Sigmoid colon (tissue), 4 donors: ENCODE measurements around the gene PSME1.

Source experiments
- CTCF ChIP-seq, 4 experiments: fragments of 450-650 bp in 3 of 4; fragments of 200-600 bp in 1 of 4; IDR thresholded peaks; one replicate each; pipeline ENCODE4 v1.5.1; 2016 to 2019; ENCODE audit warnings: antibody characterized with exemption in 4 of 4, mild to moderate bottlenecking in 3 of 4, moderate library complexity in 2 of 4
- EP300 ChIP-seq, 4 donors: sonication (generic); formaldehyde crosslinking; IDR thresholded peaks; one replicate each; pipeline ENCODE4 v1.6.1; 2017; ENCODE audit warnings: antibody characterized with exemption in 4 of 4
- POLR2A ChIP-seq, 2 donors: fragments of 450-650 bp; IDR thresholded peaks; one replicate each; pipeline ENCODE4 v1.6.1; 2016; ENCODE audit warnings: antibody characterized with exemption in 2 of 2, mild to moderate bottlenecking in 2 of 2, moderate library complexity in 2 of 2
- POLR2AphosphoS5 ChIP-seq, 4 donors: sonication (generic); formaldehyde crosslinking; IDR thresholded peaks; one replicate each; pipeline ENCODE4 v1.6.1; 2017; ENCODE audit warnings: antibody characterized with exemption in 4 of 4

GRCh38 chr14:24098927-24099813 lies 36.8 kb upstream of the PSME1 start:
- TF ChIP-seq CTCF (IDR thresholded peaks at IDR 0.05) (no peak), POLR2A (IDR thresholded peaks at IDR 0.05) (no peak), POLR2AphosphoS5 (IDR thresholded peaks at IDR 0.05) (no peak), EP300 (IDR thresholded peaks at IDR 0.05) (no peak)
